Stimulated activated CD4-positive, alpha-beta T cell treated with anti-CD3 and anti-CD28 coated beads, TNF-alpha, amount 100 ng/mL, for 1 hour (primary cell): ENCODE results near the gene GPR156.

Experiments used
- DNase-seq, 3 donors: peaks; one replicate each; pipeline ENCODE4 v3.0.0-alpha.2; 2020; ENCODE audit warnings: low read depth in 3 of 3, low spot score in 1 of 3

GPR156 gene

GRCh38 chr3:120129051-120129450 lies 156.0 kb downstream of the GPR156 start:
- no peak for DNase-seq

DNA sequence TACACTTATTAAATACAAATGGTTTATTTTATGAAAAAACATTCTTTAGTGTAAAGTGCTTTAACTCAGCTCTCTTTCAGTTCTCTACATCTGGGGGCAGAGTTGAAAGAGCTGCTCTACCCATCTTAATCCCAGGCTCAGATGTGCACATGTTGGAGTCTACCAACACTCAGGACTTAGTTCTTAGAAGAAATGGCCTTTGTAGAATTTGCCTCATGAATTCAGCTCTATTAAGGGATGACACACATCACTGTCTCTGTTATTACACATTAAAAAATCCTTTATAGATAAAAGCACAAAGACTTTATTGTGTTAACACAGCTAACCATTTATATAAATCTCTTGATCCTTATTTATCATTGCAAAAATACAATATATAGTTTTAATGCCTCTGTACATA lies 159.0 kb downstream of the GPR156 start:
- DNase-seq, result no peak

- DNase-seq, result no peak
Measured at GRCh38 chr3:120119846-120120510, 165.0 kb downstream of the GPR156 start.
